ENCODE data around the gene NKPD1.
A peak's percentile ranks its signal among the peaks of the same experiment; 100 is the strongest.

NKPD1 gene

GRCh38 chr19:45168767-45169351, 8.1 kb upstream of the NKPD1 start:
- Mint-ChIP-seq H3K27ac (peak overlapping the region; percentile 49), H3K4me1 (ENCODE audit: low read depth) (peaks cover 38% of the 10 kb centered on the region), H3K36me3 (ENCODE audit: low read depth) (peaks cover 8% of the 10 kb centered on the region), H3K27me3 (ENCODE audit: low read depth) (no peaks in the 10 kb centered on the region), H3K4me3 (no peak overlapping the region), H3K9me3 (no peaks in the 10 kb centered on the region)
- DNase-seq (ENCODE audit: low spot score): no peak

GRCh38 chr19:45166723-45167252, 6.0 kb upstream of the NKPD1 start:
- H3K9me3 Mint-ChIP-seq: no peaks in the 10 kb centered on the region
- no peak overlapping the region for H3K4me3 Mint-ChIP-seq
- H3K4me1 Mint-ChIP-seq (ENCODE audit: low read depth): peaks cover 31% of the 10 kb centered on the region
- H3K27ac Mint-ChIP-seq: peak overlapping the region; percentile 63
- no peaks in the 10 kb centered on the region for H3K27me3 Mint-ChIP-seq (ENCODE audit: low read depth)
- peaks cover 8% of the 10 kb centered on the region for H3K36me3 Mint-ChIP-seq (ENCODE audit: low read depth)
- DNase-seq (ENCODE audit: low spot score): no peak

DNA sequence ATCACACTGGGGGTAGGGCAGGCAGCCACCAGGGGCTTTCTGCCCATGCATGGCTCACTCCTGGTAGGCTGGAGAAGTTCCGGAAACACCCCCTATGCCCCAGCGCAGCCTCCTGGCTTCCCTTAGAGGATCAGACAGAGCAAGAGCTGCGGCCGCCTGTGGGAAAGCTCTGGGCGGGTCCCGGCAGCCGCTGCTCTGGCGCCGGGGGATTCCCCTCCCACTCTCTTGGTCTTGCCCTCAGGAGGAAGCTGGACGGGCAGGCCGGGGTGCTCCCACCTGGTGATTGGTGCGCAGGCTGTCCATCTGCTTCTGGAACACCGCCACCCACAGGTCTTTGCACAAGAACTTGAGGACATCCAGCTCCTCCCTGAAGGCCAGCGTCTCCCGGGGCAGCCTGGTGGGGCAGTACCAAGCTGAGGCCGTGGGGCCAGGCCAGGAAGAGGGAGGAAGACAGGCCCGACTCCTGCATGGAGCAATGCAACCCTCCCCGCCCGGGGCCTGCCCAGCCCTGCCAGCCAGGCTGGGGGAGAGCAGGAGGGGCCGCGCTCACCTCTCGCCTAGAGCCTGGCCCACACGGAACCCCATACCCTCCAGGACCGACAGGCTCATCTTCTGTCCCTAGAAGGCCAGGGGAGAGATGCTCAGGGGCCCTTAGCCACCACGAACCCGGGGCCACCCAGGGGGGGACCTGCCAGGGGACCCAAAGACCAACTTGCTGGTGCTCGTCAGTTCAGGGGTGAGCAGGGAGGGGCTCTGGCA, 4.0 kb upstream of the NKPD1 start:
- Mint-ChIP-seq H3K9me3 (no peaks in the 10 kb centered on the region), H3K4me3 (no peak overlapping the region), H3K27me3 (ENCODE audit: low read depth) (peaks cover 3% of the 10 kb centered on the region), H3K36me3 (ENCODE audit: low read depth) (peaks cover 3% of the 10 kb centered on the region), H3K27ac (no peak overlapping the region), H3K4me1 (ENCODE audit: low read depth) (peaks cover 18% of the 10 kb centered on the region)
- peak; percentile 81 for DNase-seq (ENCODE audit: low spot score)

DNA sequence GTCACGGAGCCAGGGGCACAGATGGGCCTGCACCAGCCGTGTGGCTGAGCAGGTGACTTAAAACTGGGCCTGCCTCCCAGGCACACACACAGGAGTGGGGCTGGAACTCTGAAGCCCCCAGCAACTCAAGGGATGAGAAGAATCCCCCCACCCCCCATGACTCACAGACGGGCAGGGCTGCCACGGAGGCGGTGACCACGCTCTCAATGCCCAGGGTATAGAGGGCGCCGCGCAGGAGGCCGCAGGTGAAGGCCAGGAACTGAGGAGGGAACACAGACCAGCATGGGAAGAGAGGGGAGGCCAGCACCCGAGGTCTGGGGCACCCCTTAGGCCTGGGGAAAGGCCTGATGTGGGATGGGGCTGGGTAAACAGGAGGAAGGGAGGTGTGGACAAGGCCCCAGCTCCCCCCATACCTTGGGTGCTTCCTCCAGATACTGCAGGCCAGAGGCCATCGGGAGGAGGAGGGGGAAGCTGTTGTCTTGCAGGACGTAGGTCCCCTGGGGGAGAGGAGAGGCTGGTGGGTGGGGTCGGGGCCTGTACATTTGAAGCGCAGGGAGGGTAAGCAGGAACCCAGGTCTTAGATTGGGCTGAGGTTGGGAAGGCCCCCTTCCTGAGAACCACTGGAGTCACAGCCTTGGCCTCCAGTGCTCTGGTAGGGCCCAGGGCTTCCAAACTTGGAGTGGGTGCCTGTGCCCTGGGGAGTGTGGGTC, 3.1 kb upstream of the NKPD1 start:
- Mint-ChIP-seq H3K27me3 (ENCODE audit: low read depth) (peaks cover 3% of the 10 kb centered on the region), H3K4me3 (peak overlapping the region; percentile 42), H3K36me3 (ENCODE audit: low read depth) (peaks cover 3% of the 10 kb centered on the region), H3K9me3 (no peaks in the 10 kb centered on the region), H3K27ac (peak overlapping the region; percentile 80), H3K4me1 (ENCODE audit: low read depth) (peaks cover 17% of the 10 kb centered on the region)
- no peak for DNase-seq (ENCODE audit: low spot score)

DNA sequence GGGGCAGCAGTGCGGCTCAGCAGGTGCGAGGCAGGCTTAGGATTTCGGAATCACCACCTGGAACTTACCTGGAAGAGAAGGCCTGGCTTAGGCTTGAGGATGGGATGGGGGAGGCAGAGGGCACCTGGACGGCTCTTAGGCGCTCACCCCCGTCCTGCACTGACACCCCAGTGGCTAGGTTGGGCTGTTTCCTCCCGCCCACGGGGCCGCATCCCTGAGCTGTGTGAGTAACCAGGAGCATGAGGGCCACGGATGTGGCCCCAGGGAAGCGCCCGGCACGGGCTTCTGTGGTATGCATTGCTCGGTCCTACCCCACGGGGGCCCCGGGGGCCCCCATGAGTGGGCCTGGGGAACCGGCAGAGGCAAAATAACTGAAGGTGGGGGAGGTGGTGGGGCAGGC, 2.4 kb upstream of the NKPD1 start:
- Mint-ChIP-seq H3K27ac (no peak overlapping the region), H3K9me3 (no peaks in the 10 kb centered on the region), H3K27me3 (ENCODE audit: low read depth) (peaks cover 6% of the 10 kb centered on the region), H3K4me1 (ENCODE audit: low read depth) (peaks cover 17% of the 10 kb centered on the region), H3K36me3 (ENCODE audit: low read depth) (peaks cover under 1% of the 10 kb centered on the region), H3K4me3 (no peak overlapping the region)
- DNase-seq (ENCODE audit: low spot score): no peak

DNA sequence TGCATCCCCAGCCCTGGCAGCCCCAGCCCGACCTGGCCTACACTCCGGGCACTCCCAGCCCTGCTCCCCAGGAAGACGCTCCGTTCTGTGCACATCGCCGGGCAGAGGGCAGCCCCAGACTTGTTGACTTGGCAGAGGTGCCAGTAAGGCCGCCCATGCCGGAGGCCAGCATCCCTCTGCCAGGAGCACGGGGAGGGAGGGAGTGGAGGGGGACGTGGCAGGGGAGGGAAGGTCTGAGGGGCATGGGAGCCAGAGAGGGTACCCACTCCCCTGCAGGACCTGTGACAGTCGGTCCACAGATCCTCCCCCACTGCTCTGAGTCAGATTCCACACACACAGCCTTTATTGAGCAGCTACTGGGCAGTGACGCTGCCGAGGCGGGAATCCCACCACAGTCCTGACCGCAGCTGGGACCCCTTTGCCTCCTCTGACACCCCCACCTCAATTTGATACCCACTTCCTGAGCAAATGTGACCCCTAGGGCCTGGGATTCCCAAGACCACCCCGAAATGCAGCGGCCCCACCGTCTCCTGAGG, 1.9 kb upstream of the NKPD1 start:
- no peaks in the 10 kb centered on the region for H3K9me3 Mint-ChIP-seq
- peaks cover 17% of the 10 kb centered on the region for H3K4me1 Mint-ChIP-seq (ENCODE audit: low read depth)
- H3K36me3 Mint-ChIP-seq (ENCODE audit: low read depth): no peaks in the 10 kb centered on the region
- H3K4me3 Mint-ChIP-seq: no peak overlapping the region
- no peak for DNase-seq (ENCODE audit: low spot score)
- H3K27me3 Mint-ChIP-seq (ENCODE audit: low read depth): peaks cover 9% of the 10 kb centered on the region
- H3K27ac Mint-ChIP-seq: no peak overlapping the region

GRCh38 chr19:45161738-45162607, 1.2 kb upstream of the NKPD1 start:
- Mint-ChIP-seq H3K9me3 (no peaks in the 10 kb centered on the region), H3K36me3 (ENCODE audit: low read depth) (no peaks in the 10 kb centered on the region), H3K4me1 (ENCODE audit: low read depth) (peaks cover 14% of the 10 kb centered on the region), H3K4me3 (no peak overlapping the region), H3K27ac (no peak overlapping the region), H3K27me3 (ENCODE audit: low read depth) (peaks cover 10% of the 10 kb centered on the region)
- DNase-seq (ENCODE audit: low spot score): no peak

DNA sequence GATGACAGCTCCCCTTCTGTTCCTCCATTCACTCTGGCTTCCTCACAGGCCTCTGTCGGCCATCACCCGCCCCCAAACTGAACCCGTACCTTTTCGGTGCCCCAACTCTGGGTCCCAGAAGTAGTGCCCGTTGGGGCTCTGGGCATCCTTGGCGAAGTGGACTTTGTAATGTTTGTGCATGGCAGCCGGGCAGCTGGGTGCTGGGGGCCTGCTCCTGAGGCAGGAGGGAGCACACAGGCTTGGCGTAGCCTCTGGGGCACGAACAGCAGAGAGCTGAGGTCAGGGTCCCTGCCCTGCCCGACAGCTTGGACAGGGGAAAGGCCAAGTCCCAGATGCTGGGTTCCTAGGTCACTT, 834 bp downstream of the NKPD1 start:
- H3K4me3 Mint-ChIP-seq: no peak overlapping the region

GRCh38 chr19:45159210-45159970, 1.4 kb downstream of the NKPD1 start:
- H3K9me3 Mint-ChIP-seq: no peaks in the 10 kb centered on the region
- peaks cover 15% of the 10 kb centered on the region for H3K27me3 Mint-ChIP-seq (ENCODE audit: low read depth)
- H3K4me3 Mint-ChIP-seq: no peak overlapping the region
- no peak overlapping the region for H3K27ac Mint-ChIP-seq
- H3K36me3 Mint-ChIP-seq (ENCODE audit: low read depth): no peaks in the 10 kb centered on the region
- H3K4me1 Mint-ChIP-seq (ENCODE audit: low read depth): peaks cover 10% of the 10 kb centered on the region
- no peak for DNase-seq (ENCODE audit: low spot score)

More for the DNA sequence above, 834 bp downstream of the NKPD1 start:
- H3K9me3 Mint-ChIP-seq: no peaks in the 10 kb centered on the region
- peaks cover 13% of the 10 kb centered on the region for H3K27me3 Mint-ChIP-seq (ENCODE audit: low read depth)
- peaks cover 10% of the 10 kb centered on the region for H3K4me1 Mint-ChIP-seq (ENCODE audit: low read depth)
- H3K27ac Mint-ChIP-seq: no peak overlapping the region
- no peaks in the 10 kb centered on the region for H3K36me3 Mint-ChIP-seq (ENCODE audit: low read depth)
- DNase-seq (ENCODE audit: low spot score): no peak

GRCh38 chr19:45158503-45159209, 2.1 kb downstream of the NKPD1 start:
- no peak for DNase-seq (ENCODE audit: low spot score)
- Mint-ChIP-seq H3K4me3 (no peak overlapping the region), H3K27me3 (ENCODE audit: low read depth) (peaks cover 22% of the 10 kb centered on the region), H3K4me1 (ENCODE audit: low read depth) (peaks cover 8% of the 10 kb centered on the region), H3K36me3 (ENCODE audit: low read depth) (no peaks in the 10 kb centered on the region), H3K9me3 (no peaks in the 10 kb centered on the region), H3K27ac (no peak overlapping the region)

DNA sequence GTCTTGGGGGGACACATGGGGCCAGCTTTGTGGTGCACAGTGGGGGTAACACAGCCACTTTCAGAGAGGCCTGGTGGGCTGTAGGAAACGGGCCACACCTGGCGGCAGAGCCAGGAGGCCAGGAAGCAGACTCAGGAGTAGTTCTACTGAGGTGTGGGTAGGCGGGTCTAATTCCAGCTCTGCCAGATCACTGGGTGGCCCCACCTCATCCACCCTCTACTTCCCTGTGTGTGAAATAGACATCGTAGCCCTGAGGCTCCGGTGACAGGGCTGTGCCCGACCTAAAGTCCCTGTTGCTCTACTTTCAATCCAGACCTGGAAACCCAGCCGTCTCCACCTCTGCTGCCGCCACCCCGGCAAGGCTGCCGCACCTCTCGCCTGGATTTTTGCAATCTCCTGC, 4.0 kb downstream of the NKPD1 start:
- Mint-ChIP-seq H3K4me3 (no peak overlapping the region), H3K36me3 (ENCODE audit: low read depth) (peaks cover 4% of the 10 kb centered on the region), H3K27me3 (ENCODE audit: low read depth) (peaks cover 29% of the 10 kb centered on the region), H3K4me1 (ENCODE audit: low read depth) (peaks cover 11% of the 10 kb centered on the region), H3K9me3 (no peaks in the 10 kb centered on the region), H3K27ac (no peak overlapping the region)
- DNase-seq (ENCODE audit: low spot score): no peak

- DNase-seq (ENCODE audit: low spot score): no peak
- H3K36me3 Mint-ChIP-seq (ENCODE audit: low read depth): peaks cover 4% of the 10 kb centered on the region
- no peaks in the 10 kb centered on the region for H3K9me3 Mint-ChIP-seq
- H3K27me3 Mint-ChIP-seq (ENCODE audit: low read depth): peaks cover 34% of the 10 kb centered on the region
- H3K4me1 Mint-ChIP-seq (ENCODE audit: low read depth): peaks cover 11% of the 10 kb centered on the region
- no peak overlapping the region for H3K4me3 Mint-ChIP-seq
- no peak overlapping the region for H3K27ac Mint-ChIP-seq
Observed at GRCh38 chr19:45156011-45156630, 4.7 kb downstream of the NKPD1 start.
